ENCODE measurements around the gene HNRNPA1. TPM values are rescaled to one million over a fixed set of nuclear protein-coding genes. Genes with fewer than 3 reads are reported as not detected.
"Not testable (repeated sequence)": the region's sequence is repeated elsewhere in the genome, so short reads cannot be mapped to it uniquely, and the experiment has no call there.

Gene HNRNPA1
- total and polyA plus RNA-seq, 11 donors: 129 to 735 (median 396) TPM

- DNase-seq (no peak), ATAC-seq (no peak)
- 31 to 51% (median 45%) methylated on average over 11 of the region's 11 CpGs for WGBS, 4 donors
- Histone ChIP-seq H3K9me3 (no peaks in the 10 kb centered on the region), H3K4me3 (peak overlapping the region in 10 of 12 donors; percentile 0 to 93 (median 79)), H3K4me1 (peaks cover 9 to 77% (median 64%) of the 10 kb centered on the region in 12 donors), H3K27me3 (no peaks in the 10 kb centered on the region), H3K36me3 (peaks cover 0 to 70% (median 66%) of the 10 kb centered on the region in 9 donors), H3K27ac (peak overlapping the region in 2 of 12 donors; percentile 8 to 16)
- intact Hi-C loops (cut with DNase I): loop anchor here in 3 of 10 donors (2.0 to 10.0 kb wide), 3 partner anchors 62 to 74 kb away; no protein-coding TSS in a partner anchor
- TF ChIP-seq CTCF (IDR thresholded peaks at IDR 0.05) (no peak), POLR2A (IDR thresholded peaks at IDR 0.05) (no peak)
Observed at GRCh38 chr12:54282949-54283593, 2.5 kb downstream of the HNRNPA1 start.

GRCh38 chr12:54284070-54284780, 3.7 kb downstream of the HNRNPA1 start:
- peaks cover 0 to 80% (median 77%) of the 10 kb centered on the region in 9 donors for H3K36me3 ChIP-seq
- peak overlapping the region in 2 of 12 donors; percentile 1 to 33 for H3K27ac ChIP-seq
- H3K9me3 ChIP-seq, DNase-seq, ATAC-seq, H3K27me3 ChIP-seq: not testable (repeated sequence)
- intact Hi-C loops (cut with DNase I): loop anchor here in 2 of 10 donors (5.0 to 10.0 kb wide), 2 partner anchors 71 to 73 kb away; no protein-coding TSS in a partner anchor
- H3K4me1 ChIP-seq: peaks cover 9 to 66% (median 55%) of the 10 kb centered on the region in 12 donors
- 44 to 66% (median 59%) methylated on average over 1 to 2 of the region's 2 CpGs for WGBS, 4 donors
- H3K4me3 ChIP-seq: peak overlapping the region in 4 of 12 donors; percentile 6 to 91 (median 47)

- H3K27me3 ChIP-seq: no peaks in the 10 kb centered on the region
- peak overlapping the region in 2 of 12 donors; percentile 1 to 91 for H3K4me3 ChIP-seq
- 46 to 58% (median 53%) methylated on average over 5 of the region's 5 CpGs for WGBS, 4 donors
- peak overlapping the region in 2 of 12 donors; percentile 15 to 44 for H3K27ac ChIP-seq
- ATAC-seq: no peak
- H3K4me1 ChIP-seq: peaks cover 9 to 72% (median 55%) of the 10 kb centered on the region in 12 donors
- intact Hi-C loops (cut with DNase I): loop anchor here in 2 of 10 donors (5.0 to 10.0 kb wide), 2 partner anchors 69 to 72 kb away; no protein-coding TSS in a partner anchor
- H3K9me3 ChIP-seq: no peaks in the 10 kb centered on the region
- TF ChIP-seq POLR2A (IDR thresholded peaks at IDR 0.05) (no peak), CTCF (IDR thresholded peaks at IDR 0.05) (peak in 4 of 12 donors; percentile 8 to 32 (median 18))
- no peak for DNase-seq
- H3K36me3 ChIP-seq: peaks cover 0 to 82% (median 79%) of the 10 kb centered on the region in 9 donors
Observed at GRCh38 chr12:54285150-54286041, 4.9 kb downstream of the HNRNPA1 start.
